T-helper 2 cell treated with Interferon-gamma antibody and Interleukin-4, amounts not matched to agents 100 ng/mL and 5 ng/mL, for 36 hours (primary cell): ENCODE measurements around the gene CTDSP1. TPM values are rescaled to one million over a fixed set of nuclear protein-coding genes. Genes with fewer than 3 reads are reported as not detected.

Experiments
- intact Hi-C: fragments of 100-400 bp; cut with micrococcal nuclease; formaldehyde crosslinking; loops from one replicate; pipeline ENCODE4 v1.15.1; 2023
- total RNA-seq: library from RNA; stranded (reverse); gene quantifications from 2 replicates; pipeline ENCODE4 v1.2.3, GENCODE V29; 2022

The CTDSP1 gene, protein sequence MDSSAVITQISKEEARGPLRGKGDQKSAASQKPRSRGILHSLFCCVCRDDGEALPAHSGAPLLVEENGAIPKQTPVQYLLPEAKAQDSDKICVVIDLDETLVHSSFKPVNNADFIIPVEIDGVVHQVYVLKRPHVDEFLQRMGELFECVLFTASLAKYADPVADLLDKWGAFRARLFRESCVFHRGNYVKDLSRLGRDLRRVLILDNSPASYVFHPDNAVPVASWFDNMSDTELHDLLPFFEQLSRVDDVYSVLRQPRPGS
- total RNA-seq: 204 and 207 TPM in 2 replicates

- intact Hi-C loops: loop anchor here (1.0 to 5.0 kb wide), 3 partner anchors 107 to 778 kb away; partner anchors contain the start of genes CNPPD1, RETREG2 and TMBIM1
Observed at GRCh38 chr2:218399391-218400166, at the start of gene CTDSP1. CTDSP1 (plus strand) TSS chr2:218399868; CDS start chr2:218400091, 223 bp downstream.

GRCh38 chr2:218354045-218354444 lies 45.6 kb upstream of the CTDSP1 start:
- intact Hi-C loops: no loop called here

DNA sequence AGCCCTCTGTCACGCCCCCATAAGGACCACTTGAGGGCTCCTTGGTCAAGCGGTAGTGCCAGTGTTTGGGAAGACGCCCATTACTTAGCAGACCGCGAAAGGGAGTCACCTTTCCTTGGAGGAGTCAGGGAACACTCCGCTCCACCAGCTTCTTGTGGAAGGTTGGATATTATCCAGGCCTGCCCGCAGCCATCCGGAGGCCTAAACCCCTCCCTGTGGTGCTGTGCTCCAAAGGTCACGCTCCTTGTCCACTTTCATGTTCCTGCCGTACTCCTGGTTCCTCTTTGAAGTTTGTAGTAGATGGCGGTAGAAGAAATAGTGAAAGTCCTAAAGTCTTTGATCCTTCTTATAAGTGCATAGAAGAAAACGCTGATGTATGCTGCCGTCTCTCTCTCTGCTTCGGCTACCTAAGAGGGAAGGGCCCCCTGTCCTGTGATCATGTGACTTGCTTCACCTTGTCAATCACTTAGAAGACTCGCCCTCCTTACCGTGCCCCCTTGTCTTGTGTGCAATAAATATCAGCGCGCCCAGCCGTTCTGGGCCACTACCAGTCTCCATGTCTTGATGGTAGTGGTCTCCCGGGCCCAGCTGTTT lies 44.7 kb upstream of the CTDSP1 start:
- intact Hi-C loops: no loop called here

GRCh38 chr2:218357236-218358177 lies 42.2 kb upstream of the CTDSP1 start:
- intact Hi-C loops: loop anchor here (2.0 kb wide), 1 partner anchor 67 kb away; no protein-coding TSS in a partner anchor

- intact Hi-C loops: no loop called here
Observed at GRCh38 chr2:218360453-218360852, 39.2 kb upstream of the CTDSP1 start.

- intact Hi-C loops: no loop called here
Observed at GRCh38 chr2:218362606-218363005, 37.1 kb upstream of the CTDSP1 start.

DNA sequence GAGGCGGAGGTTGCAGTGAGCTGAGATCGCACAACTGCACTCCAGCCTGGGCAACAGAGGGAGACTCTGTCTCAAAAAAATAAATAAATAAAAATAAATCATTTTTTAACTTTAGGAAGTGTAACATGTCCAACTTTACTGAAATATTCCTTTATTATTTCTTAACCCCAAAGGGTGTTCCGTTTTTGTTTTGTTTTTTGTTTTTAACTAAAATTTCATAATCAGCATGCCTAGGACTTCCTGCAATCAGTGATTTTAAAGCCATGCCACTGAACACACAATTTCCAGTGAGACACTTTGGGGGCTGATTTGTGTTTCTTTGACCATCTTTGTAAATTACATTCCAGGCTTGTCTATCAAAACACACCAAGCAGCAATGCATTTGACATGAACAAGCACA lies 35.9 kb upstream of the CTDSP1 start:
- intact Hi-C loops: no loop called here

- intact Hi-C loops: no loop called here
Observed at GRCh38 chr2:218364196-218364595, 35.5 kb upstream of the CTDSP1 start.

- intact Hi-C loops: no loop called here
Observed at GRCh38 chr2:218366621-218367414, 32.9 kb upstream of the CTDSP1 start.

DNA sequence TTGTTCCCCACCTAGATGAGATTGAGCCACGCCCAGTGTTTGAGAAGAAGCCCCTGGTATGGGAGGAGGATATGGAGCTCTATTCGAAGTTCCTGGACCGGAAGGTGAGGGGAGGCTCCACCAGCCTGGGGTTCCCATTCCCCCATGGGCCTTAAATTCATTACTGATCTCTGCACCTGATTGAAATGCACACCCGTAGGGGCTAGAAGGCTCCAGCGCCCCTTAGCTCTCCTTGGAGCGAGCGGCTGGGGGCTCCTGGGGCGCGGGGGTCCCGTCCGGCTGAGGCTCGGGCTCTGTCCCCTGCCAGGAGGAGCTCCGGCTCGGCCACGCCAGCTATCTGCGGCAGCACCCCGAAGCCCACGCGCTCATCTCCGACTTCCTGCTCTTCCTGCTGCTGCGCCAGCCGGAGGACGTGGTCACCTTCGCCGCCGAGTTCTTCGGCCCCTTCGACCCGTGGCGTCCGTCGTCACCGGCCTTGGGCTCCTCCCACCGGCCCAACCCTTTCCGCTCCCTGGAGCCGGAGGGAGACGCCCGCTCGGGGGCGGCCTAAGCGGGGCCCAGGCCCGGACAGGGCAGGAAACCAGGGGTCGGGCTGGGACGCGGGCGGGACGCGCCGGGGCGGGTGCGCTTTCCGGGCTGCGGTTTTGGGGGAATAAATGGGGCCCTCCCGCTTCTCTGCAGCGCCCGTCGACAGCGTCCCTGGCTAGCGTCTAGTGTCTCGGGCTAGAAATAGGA lies 32.1 kb upstream of the CTDSP1 start:
- intact Hi-C loops: no loop called here

- intact Hi-C loops: no loop called here
Observed at GRCh38 chr2:218368150-218368528, 31.5 kb upstream of the CTDSP1 start.

DNA sequence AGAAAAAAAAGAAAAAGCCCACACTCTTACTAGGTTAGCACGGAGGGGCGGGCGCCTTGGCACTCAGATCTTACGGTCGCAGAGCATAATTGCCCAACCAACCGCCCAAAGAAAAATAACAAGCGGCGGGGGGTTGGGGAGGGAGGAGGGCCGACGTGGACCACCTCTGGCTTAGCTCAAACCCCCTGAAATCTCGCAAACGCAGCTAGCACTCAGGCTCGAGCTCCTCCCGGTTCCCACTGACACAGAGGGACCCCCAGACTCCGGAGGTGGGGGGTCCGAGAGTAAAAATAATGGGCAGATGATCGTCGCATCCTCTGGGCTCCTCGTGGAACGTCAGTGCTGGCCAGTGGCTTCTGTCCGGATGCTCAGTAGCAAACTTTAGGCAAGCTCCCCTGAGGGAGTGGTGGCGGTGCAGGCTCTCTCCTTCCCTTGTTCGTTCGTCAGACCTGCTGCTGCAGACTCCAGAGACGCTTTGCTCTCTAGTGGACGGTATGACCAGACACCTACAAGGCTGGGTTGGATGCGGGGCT lies 31.0 kb upstream of the CTDSP1 start:
- intact Hi-C loops: no loop called here

DNA sequence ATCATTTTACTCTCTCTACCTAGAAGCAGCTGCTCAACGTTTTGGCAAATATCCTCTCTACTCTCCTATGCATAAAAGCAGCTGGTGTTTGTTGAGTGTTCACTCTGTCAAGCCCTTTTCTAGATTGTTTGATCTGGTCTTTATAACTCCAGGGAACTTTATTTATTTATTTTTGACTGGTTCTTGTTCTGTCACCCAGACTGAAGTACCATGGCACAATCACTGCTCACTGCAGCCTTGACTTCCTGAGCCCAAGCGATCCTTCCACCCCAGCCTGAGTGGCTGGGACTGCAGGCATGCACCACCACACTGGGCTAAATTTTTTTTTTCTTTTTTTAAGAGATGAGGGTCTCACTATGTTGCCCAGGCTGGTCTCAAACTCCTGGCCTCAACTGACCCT lies 30.3 kb upstream of the CTDSP1 start:
- intact Hi-C loops: no loop called here

DNA sequence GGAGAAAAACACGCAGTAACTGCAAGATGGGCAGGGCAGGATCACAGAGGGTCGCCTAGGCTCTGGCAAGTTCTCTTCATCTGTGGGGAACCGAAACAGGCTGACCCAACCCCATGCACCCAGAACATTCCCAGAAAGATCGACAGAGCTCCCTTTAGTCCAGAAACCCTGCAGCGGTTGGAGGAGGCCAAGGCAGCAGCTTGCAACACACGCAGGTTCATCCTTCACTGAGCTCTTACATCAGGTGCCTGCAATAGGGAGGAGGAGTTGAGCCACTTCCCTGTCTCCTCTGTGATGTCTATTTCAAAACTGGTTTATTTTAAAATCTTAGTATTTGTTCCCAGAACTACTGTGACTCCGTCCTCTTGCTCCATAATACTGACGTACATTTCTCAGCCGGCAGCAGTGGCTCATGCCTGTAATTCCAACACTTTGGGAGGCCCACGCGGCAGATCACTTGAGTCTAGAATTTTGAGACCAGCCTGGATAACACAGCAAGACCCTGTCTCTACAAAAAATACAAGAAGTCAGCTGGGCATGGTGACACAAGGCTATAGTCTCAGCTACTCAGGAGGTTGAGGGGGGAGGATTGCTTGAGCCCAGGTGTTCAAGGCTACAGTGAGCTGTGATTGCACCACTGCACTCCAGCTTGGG lies 29.1 kb upstream of the CTDSP1 start:
- intact Hi-C loops: no loop called here

DNA sequence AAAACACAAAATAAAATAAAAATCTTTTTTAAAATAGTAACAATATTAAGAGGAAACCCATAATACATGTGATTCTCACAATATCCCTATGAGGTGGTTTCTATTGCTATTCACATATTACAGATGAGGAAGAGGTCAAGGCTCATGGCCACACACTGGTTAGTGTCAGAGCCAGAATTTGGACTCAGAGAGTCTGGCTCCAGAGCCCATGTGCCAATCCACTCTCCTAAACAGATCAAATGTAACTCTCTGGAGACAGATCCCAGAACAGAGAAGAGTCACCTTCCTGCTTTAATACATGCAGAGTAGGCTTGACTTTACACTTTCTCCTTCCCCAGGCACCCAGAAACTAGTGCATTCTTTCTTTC lies 27.7 kb upstream of the CTDSP1 start:
- intact Hi-C loops: no loop called here

- intact Hi-C loops: no loop called here
Observed at GRCh38 chr2:218374795-218375194, 24.9 kb upstream of the CTDSP1 start.

DNA sequence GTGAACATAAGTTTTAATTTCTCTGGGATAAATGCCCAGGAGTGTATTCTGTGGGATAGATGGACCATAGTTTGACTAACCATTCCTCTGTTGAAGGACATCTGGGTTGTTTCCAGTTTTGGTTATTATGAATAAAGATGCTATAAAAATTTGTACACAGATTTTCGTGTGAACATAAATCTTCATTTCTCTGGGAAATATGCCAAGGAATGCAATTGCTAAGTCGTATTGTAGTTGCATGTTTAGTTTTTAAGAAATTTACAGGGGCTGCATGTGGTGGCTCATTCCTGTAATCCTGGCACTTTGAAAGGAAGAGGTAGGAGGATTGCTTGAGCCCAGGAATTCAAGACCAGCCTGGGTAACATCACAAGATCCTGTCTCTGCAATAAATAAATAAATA lies 24.5 kb upstream of the CTDSP1 start:
- intact Hi-C loops: no loop called here

DNA sequence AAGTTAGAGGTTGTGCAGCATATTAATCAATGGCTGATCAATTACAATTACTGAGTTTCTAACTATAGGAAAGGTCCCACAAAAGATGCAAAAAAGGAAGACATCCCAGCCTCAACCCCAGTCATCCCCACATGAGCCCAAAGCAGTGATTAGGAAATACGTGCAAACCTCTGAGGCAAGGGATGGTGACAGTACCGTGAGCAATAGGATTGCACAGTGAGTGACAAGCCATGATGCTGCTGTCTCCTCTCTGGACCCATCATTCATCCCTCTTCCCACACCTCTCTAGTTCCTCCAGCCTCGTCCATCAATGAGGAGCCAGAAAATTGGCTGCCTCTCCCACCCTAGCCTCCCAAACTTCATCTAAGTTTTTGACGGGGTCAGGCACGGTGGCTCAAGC lies 21.6 kb upstream of the CTDSP1 start:
- intact Hi-C loops: no loop called here

DNA sequence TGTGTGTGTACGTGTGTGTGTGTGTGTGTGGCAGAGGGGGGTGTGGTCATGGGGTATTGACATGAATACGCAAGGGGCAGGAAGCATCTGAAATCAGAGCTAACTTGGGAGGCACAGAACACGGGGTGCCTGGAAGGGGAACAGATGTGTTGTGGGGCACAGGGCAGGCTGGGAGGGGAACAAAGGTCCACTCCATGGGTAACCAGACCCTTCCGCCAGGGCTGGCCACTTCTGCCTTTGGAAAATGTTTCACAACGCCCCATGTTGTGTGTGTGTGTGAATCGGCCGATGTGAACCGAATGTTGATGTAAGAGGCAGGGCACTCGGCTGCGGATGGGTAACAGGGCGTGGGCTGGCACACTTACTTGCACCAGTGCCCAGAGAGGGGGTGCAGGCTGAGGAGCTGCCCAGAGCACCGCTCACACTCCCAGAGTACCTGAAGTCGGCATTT lies 17.7 kb upstream of the CTDSP1 start, which contains the start of gene SLC11A1:
Gene SLC11A1 (plus strand): TSS at position 358 of the 451 bp plus-strand sequence. CDS start 96 bp downstream, outside the sequence.
- intact Hi-C loops: no loop called here
